Activated T-cell treated with anti-CD3 and anti-CD28 coated beads for 48 hours (primary cell): ENCODE results near the gene SYCP3.
"Not testable (repeated sequence)": the region's sequence is repeated elsewhere in the genome, so short reads cannot be mapped to it uniquely, and the experiment has no call there.

Experiments
- DNase-seq: peaks from one replicate; pipeline ENCODE4 v3.0.0-alpha.2; 2020; ENCODE audit warnings: low read depth

SYCP3 gene

GRCh38 chr12:101759396-101760047, 20.3 kb upstream of the SYCP3 start:
- no peak for DNase-seq

GRCh38 chr12:101750152-101750551, 10.9 kb upstream of the SYCP3 start:
- DNase-seq: no peak

GRCh38 chr12:101749657-101750056, 10.4 kb upstream of the SYCP3 start:
- DNase-seq: no peak

GRCh38 chr12:101748907-101749306, 9.6 kb upstream of the SYCP3 start:
- DNase-seq: no peak

- no peak for DNase-seq
Measured at GRCh38 chr12:101747697-101748096, 8.4 kb upstream of the SYCP3 start.

- no peak for DNase-seq
Measured at GRCh38 chr12:101746661-101747060, 7.4 kb upstream of the SYCP3 start.

- DNase-seq: no peak
Measured at GRCh38 chr12:101746196-101746595, 6.9 kb upstream of the SYCP3 start.

- no peak for DNase-seq
Measured at GRCh38 chr12:101745481-101745880, 6.2 kb upstream of the SYCP3 start.

GRCh38 chr12:101743724-101744472, 4.6 kb upstream of the SYCP3 start:
- no peak for DNase-seq

GRCh38 chr12:101743242-101743641, 4.0 kb upstream of the SYCP3 start:
- DNase-seq: no peak

- DNase-seq: no peak
Measured at GRCh38 chr12:101740980-101741379, 1.7 kb upstream of the SYCP3 start.

GRCh38 chr12:101740566-101740965, 1.3 kb upstream of the SYCP3 start:
- no peak for DNase-seq

- no peak for DNase-seq
Measured at GRCh38 chr12:101737476-101737875, 1.8 kb downstream of the SYCP3 start.

- DNase-seq: not testable (repeated sequence)
Measured at GRCh38 chr12:101734482-101734881, 4.8 kb downstream of the SYCP3 start.

GRCh38 chr12:101733166-101733565, 6.1 kb downstream of the SYCP3 start:
- no peak for DNase-seq

GRCh38 chr12:101732318-101732717, 6.9 kb downstream of the SYCP3 start:
- no peak for DNase-seq

- DNase-seq: no peak
Measured at GRCh38 chr12:101729842-101730241, 9.4 kb downstream of the SYCP3 start.

GRCh38 chr12:101727098-101727497, 12.2 kb downstream of the SYCP3 start:
- no peak for DNase-seq

- DNase-seq: no peak
Measured at GRCh38 chr12:101722392-101722791, 16.9 kb downstream of the SYCP3 start.

- no peak for DNase-seq
Measured at GRCh38 chr12:101720118-101720517, 19.1 kb downstream of the SYCP3 start.

GRCh38 chr12:101719566-101719965, 19.7 kb downstream of the SYCP3 start:
- DNase-seq: no peak

GRCh38 chr12:101714877-101715444, 24.3 kb downstream of the SYCP3 start:
- DNase-seq: no peak

GRCh38 chr12:101713930-101714329, 25.3 kb downstream of the SYCP3 start:
- DNase-seq: no peak
